ENCODE data around the gene SYCP1. TPM values are rescaled to one million over a fixed set of nuclear protein-coding genes. Genes with fewer than 3 reads are reported as not detected.

Gene SYCP1
- total and polyA plus RNA-seq, 2 of the 8 experiments (the other 6 are each of a cell fraction or from before 2014, with no cell fraction given) = 0.11 to 0.26 TPM

- Histone ChIP-seq H3K4me3 (ENCODE audit: extremely low read depth in 1 of 4, insufficient read depth in 2 of 4, low read depth in 3 of 4, low read length in 4 of 4) (no peak overlapping the region), H3K4ac (replicated peaks; ENCODE audit: insufficient read length, low read depth, low read length) (no peak overlapping the region), H3K27me3 (replicated peaks in 1 of 4; ENCODE audit: control insufficient read depth in 3 of 4, extremely low read depth in 1 of 4, insufficient read depth in 3 of 4, low read length in 3 of 4) (no peaks in the 10 kb centered on the region), H3K14ac (ENCODE audit: insufficient read length) (no peak overlapping the region), H2BK12ac (ENCODE audit: low read depth, low read length) (no peak overlapping the region), H2BK20ac (ENCODE audit: low read length) (no peak overlapping the region), H3K23me2 (ENCODE audit: low read depth, low read length) (no peaks in the 10 kb centered on the region), H4K5ac (ENCODE audit: insufficient read length, low read depth, low read length) (no peak overlapping the region), H4K20me1 (replicated peaks in 1 of 2; ENCODE audit: control insufficient read depth in 1 of 2, insufficient read depth in 2 of 2, low read length in 2 of 2) (no peaks in the 10 kb centered on the region), H2AK5ac (ENCODE audit: low read depth, low read length) (no peak overlapping the region), H3K23ac (ENCODE audit: insufficient read length) (no peak overlapping the region), H3K79me2 (ENCODE audit: control insufficient read depth in 1 of 2, insufficient read depth in 2 of 2, low read length in 2 of 2) (no peaks in the 10 kb centered on the region), H3K36me3 (ENCODE audit: control insufficient read depth in 2 of 4, insufficient read depth in 4 of 4, low read length in 3 of 4) (no peaks in the 10 kb centered on the region), H3K79me1 (ENCODE audit: low read depth, low read length) (no peaks in the 10 kb centered on the region), H3K4me2 (ENCODE audit: insufficient read depth in 1 of 2, low read depth in 2 of 2, low read length in 2 of 2) (no peak overlapping the region), H3K9me3 (ENCODE audit: insufficient read depth in 2 of 2, low read depth in 1 of 2, low read length in 1 of 2) (no peaks in the 10 kb centered on the region), H2BK120ac (replicated peaks; ENCODE audit: low read depth, low read length) (no peak overlapping the region), H2BK5ac (ENCODE audit: low read depth, low read length) (no peak overlapping the region), H2BK15ac (ENCODE audit: low read length) (no peak overlapping the region), H4K8ac (ENCODE audit: extremely low read depth, insufficient read depth, low read length) (no peak overlapping the region), H3K18ac (ENCODE audit: extremely low read depth, low read length) (no peak overlapping the region), H3K4me1 (replicated peaks in 1 of 4; ENCODE audit: control insufficient read depth in 3 of 4, insufficient read depth in 4 of 4, low read length in 3 of 4) (no peaks in the 10 kb centered on the region), H4K91ac (replicated peaks; ENCODE audit: insufficient read length, low read length) (no peak overlapping the region), H2AFZ (ENCODE audit: low read length) (no peak overlapping the region), H3K27ac (ENCODE audit: low read depth, low read length) (no peak overlapping the region), H3K56ac (replicated peaks; ENCODE audit: insufficient read length, low read depth, low read length) (no peak overlapping the region), H3K9ac (replicated peaks in 1 of 4; ENCODE audit: extremely low read depth in 1 of 4, low read depth in 3 of 4, low read length in 3 of 4) (no peak overlapping the region)
- WGBS, 2 experiments (ENCODE audit: extremely low coverage in 1 of 2, insufficient coverage in 1 of 2, insufficient read length in 1 of 2, insufficient replicate concordance in 2 of 2, low coverage in 1 of 2, low lambda C conversion rate in 2 of 2, missing lambda C conversion rate in 1 of 2) = 76% methylated on average over 3 of the region's 3 CpGs; no CpG with 5 or more reads in 1 of the 2 experiments
- POLR2A ChIA-PET (ENCODE audit: partially characterized antibody) = no interaction called here
- no peak for DNase-seq (ENCODE audit: low read depth in 1 of 2, low spot score in 2 of 2)
- no peak for FAIRE-seq
- CTCF ChIA-PET (ENCODE audit: partially characterized antibody) = interaction anchor here (1.2 kb wide), 1 partner anchor 56 kb away, joined by 3 read pairs; no protein-coding TSS in a partner anchor
- TF ChIP-seq JUND (IDR thresholded peaks at IDR 0.05; ENCODE audit: low read length) (no peak), ZNF274 (IDR thresholded peaks at IDR 0.05; ENCODE audit: borderline replicate concordance, extremely low read depth, low read length) (no peak), GTF2F1 (IDR thresholded peaks at IDR 0.05; ENCODE audit: borderline replicate concordance, low read depth, low read length) (no peak), POLR2AphosphoS5 (IDR thresholded peaks at IDR 0.05; ENCODE audit: low read depth, low read length) (no peak), CREB1 (IDR thresholded peaks at IDR 0.05) (no peak), TBP (IDR thresholded peaks at IDR 0.05; ENCODE audit: low read depth, low read length) (no peak), CEBPB (IDR thresholded peaks at IDR 0.05; ENCODE audit: low read depth, low read length) (no peak), ATF2 (IDR thresholded peaks at IDR 0.05; ENCODE audit: low read length) (no peak), NANOG (IDR thresholded peaks at IDR 0.05; ENCODE audit: insufficient read depth, low read depth, low read length, poor library complexity, severe bottlenecking) (no peak), MAX (IDR thresholded peaks at IDR 0.05) (no peak), SIX5 (IDR thresholded peaks at IDR 0.05; ENCODE audit: low read depth, low read length) (no peak), TCF12 (IDR thresholded peaks at IDR 0.05; ENCODE audit: low read depth, low read length) (no peak), SIRT6 (IDR thresholded peaks at IDR 0.05; ENCODE audit: low read length) (no peak), KDM5A (IDR thresholded peaks at IDR 0.05; ENCODE audit: low read length) (no peak)
These were observed 6.7 kb downstream of the SYCP1 start for GRCh38 chr1:114861384-114861783.
